ENCODE data around the gene SHISA7. TPM values are rescaled to one million over a fixed set of nuclear protein-coding genes. Genes with fewer than 3 reads are reported as not detected.

The SHISA7 gene
- total and polyA plus RNA-seq, 2 of the 4 experiments (the other 2 are of a cell fraction), result not detected

DNA sequence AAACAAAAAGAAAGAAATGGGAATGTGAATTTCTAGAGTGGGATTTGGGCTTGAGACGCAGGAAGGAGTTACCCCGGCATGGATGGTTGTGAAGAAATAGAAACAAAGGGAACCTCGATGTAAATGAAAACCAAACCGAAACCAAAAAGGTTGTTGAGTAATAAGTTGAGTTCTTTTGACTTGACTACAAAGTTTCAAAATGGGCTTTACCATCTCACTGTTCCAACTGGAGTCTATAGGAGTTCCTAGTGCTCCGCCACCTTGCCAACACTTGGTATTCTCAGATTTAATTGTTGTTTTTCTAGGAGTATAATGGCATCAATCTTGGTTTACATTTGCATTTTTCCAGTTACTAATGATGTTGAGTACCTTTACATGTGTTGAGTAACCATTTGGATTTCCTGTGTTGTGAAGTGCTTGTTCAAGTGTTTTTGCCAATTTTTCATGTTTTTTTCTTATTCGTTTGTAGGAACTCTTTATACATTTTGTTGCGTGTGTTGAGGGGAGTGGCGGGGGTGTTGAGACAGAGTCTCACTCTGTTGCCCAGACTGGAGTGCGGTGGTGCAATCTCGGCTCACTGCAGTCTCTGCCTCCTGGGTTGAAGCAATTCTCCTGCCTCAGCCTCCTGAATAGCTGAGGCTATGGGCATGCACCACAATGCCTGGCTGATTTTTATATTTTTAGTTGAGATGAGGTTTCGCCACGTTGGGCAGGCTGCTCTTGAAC is 44.7 kb downstream of the SHISA7 start:
- Histone ChIP-seq H3K9ac (ENCODE audit: low read depth, low read length) (no peak overlapping the region), H4K20me1 (ENCODE audit: insufficient read depth, low read length) (peaks cover 38% of the 10 kb centered on the region), H3K4me3 (ENCODE audit: insufficient read depth, low read depth, low read length) (no peak overlapping the region), H3K23ac (ENCODE audit: low read depth, low read length) (no peak overlapping the region), H4K5ac (ENCODE audit: low read depth, low read length) (no peak overlapping the region), H3K4me2 (ENCODE audit: low read depth, low read length) (no peak overlapping the region), H3K9me1 (ENCODE audit: insufficient read depth, low read length) (no peaks in the 10 kb centered on the region), H3K56ac (ENCODE audit: extremely low read depth, insufficient read depth, low read length) (no peak overlapping the region), H4K8ac (ENCODE audit: low read depth in 2 of 2, low read length in 2 of 2) (no peak overlapping the region), H3K9me3 (ENCODE audit: control insufficient read depth, insufficient read depth, low read length) (no peaks in the 10 kb centered on the region), H3K14ac (replicated peaks; ENCODE audit: low read depth, low read length) (no peak overlapping the region), H3K4ac (ENCODE audit: low read depth, low read length) (no peak overlapping the region), H3K4me1 (ENCODE audit: control insufficient read depth, insufficient read depth, low read length) (no peaks in the 10 kb centered on the region), H2AK5ac (ENCODE audit: low read depth, low read length) (no peak overlapping the region; the same call in 1 of the 2 replicates), H2BK20ac (ENCODE audit: low read depth, low read length) (no peak overlapping the region), H2AFZ (replicated peaks; ENCODE audit: low read length, poor library complexity) (no peak overlapping the region), H2BK120ac (ENCODE audit: low read depth, low read length) (no peak overlapping the region), H2BK15ac (ENCODE audit: low read depth, low read length) (no peak overlapping the region), H3K27ac (ENCODE audit: insufficient read depth, low read length) (no peak overlapping the region), H3K79me1 (ENCODE audit: low read depth in 1 of 2, low read length in 2 of 2) (peaks cover 6 to 31% of the 10 kb centered on the region in 2 experiments), H4K91ac (ENCODE audit: insufficient read depth, low read depth, low read length) (no peak overlapping the region), H3K27me3 (ENCODE audit: control insufficient read depth, insufficient read depth, low read length) (no peaks in the 10 kb centered on the region), H3K18ac (ENCODE audit: low read depth, low read length) (no peak overlapping the region), H3K36me3 (ENCODE audit: control insufficient read depth, insufficient read depth, low read length) (peaks cover 26% of the 10 kb centered on the region), H2BK5ac (ENCODE audit: low read depth, low read length, poor library complexity, severe bottlenecking) (no peak overlapping the region), H2AK9ac (replicated peaks; ENCODE audit: low read depth, low read length, poor library complexity) (no peak overlapping the region)
- CTCF ChIA-PET, result no interaction called here
- dilution Hi-C loops (cut with HindIII; ENCODE audit: low sequenced_read_pairs, unreplicated experiment), result no loop called here
- DNase-seq, result no peak
- POLR2A ChIA-PET (ENCODE audit: unreplicated experiment), result no interaction called here
- no peak for ATAC-seq (ENCODE audit: low read depth)
- TF ChIP-seq, protein P1, sequence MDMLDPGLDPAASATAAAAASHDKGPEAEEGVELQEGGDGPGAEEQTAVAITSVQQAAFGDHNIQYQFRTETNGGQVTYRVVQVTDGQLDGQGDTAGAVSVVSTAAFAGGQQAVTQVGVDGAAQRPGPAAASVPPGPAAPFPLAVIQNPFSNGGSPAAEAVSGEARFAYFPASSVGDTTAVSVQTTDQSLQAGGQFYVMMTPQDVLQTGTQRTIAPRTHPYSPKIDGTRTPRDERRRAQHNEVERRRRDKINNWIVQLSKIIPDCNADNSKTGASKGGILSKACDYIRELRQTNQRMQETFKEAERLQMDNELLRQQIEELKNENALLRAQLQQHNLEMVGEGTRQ (IDR thresholded peaks at IDR 0.05; ENCODE audit: low read depth, low read length), result no peak
- TF ChIP-seq BHLHE40 (IDR thresholded peaks at IDR 0.05; ENCODE audit: low read depth, low read length), result no peak
- no peak for TF ChIP-seq MXI1 (IDR thresholded peaks at IDR 0.05; ENCODE audit: borderline replicate concordance, low read depth, low read length)
- BruUV-seq (replicated peaks), result no TSS peak
- WGBS, 2 experiments (ENCODE audit: extremely low coverage in 2 of 2, insufficient read length in 1 of 2), result 100% methylated on average over 2 of the region's 12 CpGs; no CpG with 5 or more reads in 1 of the 2 experiments
- intact Hi-C loops (cut with micrococcal nuclease), result no loop called here
- in situ Hi-C loops (cut with MboI; ENCODE audit: low sequenced_read_pairs), result no loop called here

Measured in IMR-90 (cell line).